Endothelial cell (in vitro differentiated cells): ENCODE data around the gene TMEM184A. TPM values are rescaled to one million over a fixed set of nuclear protein-coding genes. Genes with fewer than 3 reads are reported as not detected.
"Not testable (repeated sequence)": the region's sequence is repeated elsewhere in the genome, so short reads cannot be mapped to it uniquely, and the experiment has no call there.

Source experiments
- DNase-seq: peaks from one replicate; pipeline ENCODE4 v3.0.0; 2021; ENCODE audit warnings: low spot score
- H3K27ac Mint-ChIP-seq: one replicate; pipeline ENCODE4 v1.8.0; 2021; ENCODE audit warnings: mixed read lengths, inconsistent platforms; ENCODE audit not compliant: unreplicated experiment
- H3K27me3 Mint-ChIP-seq: one replicate; pipeline ENCODE4 v1.8.0; 2021; ENCODE audit warnings: mild to moderate bottlenecking, moderate library complexity, mixed read lengths, inconsistent platforms; ENCODE audit not compliant: unreplicated experiment
- H3K36me3 Mint-ChIP-seq: one replicate; pipeline ENCODE4 v1.8.0; 2021; ENCODE audit warnings: mild to moderate bottlenecking, low read depth, mixed read lengths, inconsistent platforms; ENCODE audit not compliant: unreplicated experiment
- H3K4me1 Mint-ChIP-seq: one replicate; pipeline ENCODE4 v1.8.0; 2021; ENCODE audit warnings: mild to moderate bottlenecking, mixed read lengths, inconsistent platforms; ENCODE audit not compliant: unreplicated experiment
- H3K4me3 Mint-ChIP-seq: one replicate; pipeline ENCODE4 v1.8.0; 2021; ENCODE audit warnings: mild to moderate bottlenecking, mixed read lengths, inconsistent platforms; ENCODE audit not compliant: unreplicated experiment
- H3K9me3 Mint-ChIP-seq: one replicate; pipeline ENCODE4 v1.8.0; 2021; ENCODE audit warnings: mixed read lengths, inconsistent platforms; ENCODE audit not compliant: unreplicated experiment
- CTCF ChIP-seq: fragments of 200-600 bp; sonication (generic); IDR thresholded peaks from one replicate; pipeline ENCODE4 v1.5.0; 2021; ENCODE audit warnings: antibody characterized with exemption; ENCODE audit not compliant: unreplicated experiment
- total RNA-seq: library from RNA; stranded (reverse); fragmentation: NEBNext Ultra II Directional; extraction: Animal tissue kit (Norgen Biotek cat#: 25700); gene quantifications from one replicate; pipeline ENCODE4 v1.2.1, GENCODE V29; 2021; ENCODE audit not compliant: unreplicated experiment

Gene TMEM184A
- total RNA-seq, 1 donor from 2014 or later: 0.21 TPM

GRCh38 chr7:1516586-1517251 is 39.3 kb downstream of the TMEM184A start:
- no peak for DNase-seq
- H3K36me3 Mint-ChIP-seq: peaks cover 4% of the 10 kb centered on the region

GRCh38 chr7:1515509-1515967 is 40.5 kb downstream of the TMEM184A start:
- DNase-seq, H3K27me3 Mint-ChIP-seq, H3K27ac Mint-ChIP-seq, H3K36me3 Mint-ChIP-seq, H3K9me3 Mint-ChIP-seq, H3K4me1 Mint-ChIP-seq, H3K4me3 Mint-ChIP-seq: not testable (repeated sequence)

More at GRCh38 chr7:1516586-1517251, 39.3 kb downstream of the TMEM184A start:
- no peak for TF ChIP-seq CTCF
- H3K9me3 Mint-ChIP-seq: no peaks in the 10 kb centered on the region
- H3K4me1 Mint-ChIP-seq: no peaks in the 10 kb centered on the region
- no peak overlapping the region for H3K27ac Mint-ChIP-seq
- no peak overlapping the region for H3K4me3 Mint-ChIP-seq
- H3K27me3 Mint-ChIP-seq: peaks cover 5% of the 10 kb centered on the region

- no peak for TF ChIP-seq CTCF
- H3K27ac Mint-ChIP-seq: no peak overlapping the region
- no peak for DNase-seq
- H3K4me3 Mint-ChIP-seq: no peak overlapping the region
- peaks cover 4% of the 10 kb centered on the region for H3K27me3 Mint-ChIP-seq
- no peaks in the 10 kb centered on the region for H3K9me3 Mint-ChIP-seq
- peaks cover 4% of the 10 kb centered on the region for H3K36me3 Mint-ChIP-seq
- H3K4me1 Mint-ChIP-seq: no peaks in the 10 kb centered on the region
Observed at GRCh38 chr7:1514995-1515401, 41.0 kb downstream of the TMEM184A start.

GRCh38 chr7:1514407-1514806 is 41.6 kb downstream of the TMEM184A start:
- no peak for DNase-seq
- Mint-ChIP-seq H3K27ac (no peak overlapping the region), H3K9me3 (no peaks in the 10 kb centered on the region), H3K4me3 (no peak overlapping the region), H3K27me3 (peaks cover 2% of the 10 kb centered on the region), H3K36me3 (peaks cover 2% of the 10 kb centered on the region), H3K4me1 (no peaks in the 10 kb centered on the region)
- no peak for TF ChIP-seq CTCF

- TF ChIP-seq CTCF: no peak
- H3K9me3 Mint-ChIP-seq: no peaks in the 10 kb centered on the region
- no peaks in the 10 kb centered on the region for H3K36me3 Mint-ChIP-seq
- DNase-seq: no peak
- H3K27ac Mint-ChIP-seq: no peak overlapping the region
- H3K4me3 Mint-ChIP-seq: no peak overlapping the region
- peaks cover 2% of the 10 kb centered on the region for H3K27me3 Mint-ChIP-seq
- no peaks in the 10 kb centered on the region for H3K4me1 Mint-ChIP-seq
Observed at GRCh38 chr7:1513657-1514095, 42.3 kb downstream of the TMEM184A start.
